ENCODE results near the gene EFTUD2. TPM values are rescaled to one million over a fixed set of nuclear protein-coding genes. Genes with fewer than 3 reads are reported as not detected.

EFTUD2 gene
- total RNA-seq, 4 donors from 2014 or later: 37.4 to 136 (median 65.4) TPM

- DNase-seq: no peak
- intact Hi-C loops (cut with DNase I; ENCODE audit: low total_unique reads) (no loop called here), in situ Hi-C loops (cut with MboI; ENCODE audit: low pct_ligation_motif_present in 1 of 4, low pct_unique_long_range_greater_than_20kb in 1 of 4, low sequenced_read_pairs in 3 of 4) (no loop called here)
- Histone ChIP-seq H3K36me3 (no peaks in the 10 kb centered on the region), H3K4me3 (no peak overlapping the region), H3K4me1 (peaks cover 0 to 6% (median 4%) of the 10 kb centered on the region in 4 donors), H3K9me3 (no peaks in the 10 kb centered on the region), H3K27ac (no peak overlapping the region), H3K27me3 (no peaks in the 10 kb centered on the region)
- TF ChIP-seq CTCF (IDR thresholded peaks at IDR 0.05) (no peak), EP300 (IDR thresholded peaks at IDR 0.05; ENCODE audit: low read depth) (no peak), POLR2AphosphoS5 (IDR thresholded peaks at IDR 0.05) (no peak), POLR2A (IDR thresholded peaks at IDR 0.05) (no peak)
- 90% methylated on average over 4 of the region's 4 CpGs; no CpG with 5 or more reads in 1 of the 2 donors for WGBS, 2 donors (ENCODE audit: low coverage in 1 of 2)
Observed at GRCh38 chr17:44942456-44942855, 43.2 kb upstream of the EFTUD2 start.

- no peak overlapping the region for H3K27ac ChIP-seq
- H3K4me1 ChIP-seq: no peaks in the 10 kb centered on the region
- WGBS, 2 donors (ENCODE audit: low coverage in 1 of 2): 84% methylated on average over 9 of the region's 9 CpGs; no CpG with 5 or more reads in 1 of the 2 donors
- DNase-seq: no peak
- H3K9me3 ChIP-seq: no peaks in the 10 kb centered on the region
- TF ChIP-seq CTCF (IDR thresholded peaks at IDR 0.05): no peak
- TF ChIP-seq POLR2A (IDR thresholded peaks at IDR 0.05): no peak
- TF ChIP-seq EP300 (IDR thresholded peaks at IDR 0.05; ENCODE audit: low read depth): no peak
- TF ChIP-seq POLR2AphosphoS5 (IDR thresholded peaks at IDR 0.05): no peak
- no peaks in the 10 kb centered on the region for H3K36me3 ChIP-seq
- H3K27me3 ChIP-seq: no peaks in the 10 kb centered on the region
- in situ Hi-C loops (cut with MboI; ENCODE audit: low pct_ligation_motif_present in 1 of 4, low pct_unique_long_range_greater_than_20kb in 1 of 4, low sequenced_read_pairs in 3 of 4) (no loop called here), intact Hi-C loops (cut with DNase I; ENCODE audit: low total_unique reads) (no loop called here)
- no peak overlapping the region for H3K4me3 ChIP-seq
Observed at GRCh38 chr17:44941712-44942331, 42.6 kb upstream of the EFTUD2 start.

- Histone ChIP-seq H3K36me3 (no peaks in the 10 kb centered on the region), H3K4me1 (no peaks in the 10 kb centered on the region)
- TF ChIP-seq CTCF (IDR thresholded peaks at IDR 0.05): no peak
- TF ChIP-seq POLR2AphosphoS5 (IDR thresholded peaks at IDR 0.05): no peak
- TF ChIP-seq EP300 (IDR thresholded peaks at IDR 0.05; ENCODE audit: low read depth): no peak
- no peak for TF ChIP-seq POLR2A (IDR thresholded peaks at IDR 0.05)
Observed at GRCh38 chr17:44940768-44941167, 41.5 kb upstream of the EFTUD2 start.

DNA sequence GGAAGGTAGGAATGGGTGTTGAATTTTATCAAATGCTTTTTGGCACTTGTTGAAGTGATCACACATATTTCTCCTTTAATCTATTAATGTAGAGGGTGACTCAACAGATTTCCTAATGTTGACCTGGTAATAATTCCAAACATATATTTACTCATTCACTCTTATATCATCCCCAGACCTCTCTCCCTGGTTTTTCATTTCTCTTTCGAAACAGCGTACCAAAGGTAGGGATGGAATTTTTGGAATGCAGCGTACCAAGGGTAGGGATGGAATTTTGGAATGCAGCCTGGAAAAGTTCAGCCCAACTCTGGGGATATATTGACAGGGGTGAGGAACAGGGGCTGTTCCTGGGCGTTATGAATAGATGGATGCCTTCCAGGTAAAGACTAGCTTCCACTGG, 41.1 kb upstream of the EFTUD2 start:
- no peak for TF ChIP-seq EP300 (IDR thresholded peaks at IDR 0.05; ENCODE audit: low read depth)
- TF ChIP-seq POLR2A (IDR thresholded peaks at IDR 0.05): no peak
- no peak for TF ChIP-seq CTCF (IDR thresholded peaks at IDR 0.05)
- no peak for TF ChIP-seq POLR2AphosphoS5 (IDR thresholded peaks at IDR 0.05)
- no peak for DNase-seq
- Histone ChIP-seq H3K27ac (no peak overlapping the region), H3K36me3 (no peaks in the 10 kb centered on the region), H3K4me3 (no peak overlapping the region), H3K27me3 (no peaks in the 10 kb centered on the region), H3K9me3 (no peaks in the 10 kb centered on the region), H3K4me1 (no peaks in the 10 kb centered on the region)
- intact Hi-C loops (cut with DNase I; ENCODE audit: low total_unique reads): no loop called here
- WGBS, 2 donors (ENCODE audit: low coverage in 1 of 2): 77 to 88% methylated on average over 4 of the region's 4 CpGs
- in situ Hi-C loops (cut with MboI; ENCODE audit: low pct_ligation_motif_present in 1 of 4, low pct_unique_long_range_greater_than_20kb in 1 of 4, low sequenced_read_pairs in 3 of 4): no loop called here

More at GRCh38 chr17:44940768-44941167, 41.5 kb upstream of the EFTUD2 start:
- WGBS, 2 donors (ENCODE audit: low coverage in 1 of 2): 63 to 96% methylated on average over 1 of the region's 1 CpG
- in situ Hi-C loops (cut with MboI; ENCODE audit: low pct_ligation_motif_present in 1 of 4, low pct_unique_long_range_greater_than_20kb in 1 of 4, low sequenced_read_pairs in 3 of 4): no loop called here
- no peaks in the 10 kb centered on the region for H3K9me3 ChIP-seq
- DNase-seq: no peak
- no peak overlapping the region for H3K4me3 ChIP-seq
- intact Hi-C loops (cut with DNase I; ENCODE audit: low total_unique reads): no loop called here
- no peaks in the 10 kb centered on the region for H3K27me3 ChIP-seq
- no peak overlapping the region for H3K27ac ChIP-seq
